Calu3 (cell line): ENCODE results near the gene PLEKHM2. TPM values are rescaled to one million over a fixed set of nuclear protein-coding genes. Genes with fewer than 3 reads are reported as not detected.

ENCODE experiments used
- BruUV-seq: library from RNA; stranded (reverse); fragments of 400-500 nt; replicated peaks from 2 replicates; lab custom pipeline; 2021; lab: Mats Ljungman, UMichigan
- CTCF ChIA-PET: fragments of 300-600 bp; sonication (Branson Sonifier 250); formaldehyde crosslinking; loops from one replicate; lab custom pipeline; 2022; ENCODE audit warnings: antibody characterized with exemption; lab: Charles Lee
- DNase-seq: peaks from one replicate; pipeline ENCODE4 v3.0.0; 2022
- H3K27ac Mint-ChIP-seq: one replicate; pipeline ENCODE4 v1.8.0; 2022; ENCODE audit warnings: mixed read lengths; ENCODE audit not compliant: unreplicated experiment
- H3K27me3 Mint-ChIP-seq: one replicate; pipeline ENCODE4 v1.8.0; 2022; ENCODE audit warnings: mixed read lengths; ENCODE audit not compliant: unreplicated experiment
- H3K36me3 Mint-ChIP-seq: one replicate; pipeline ENCODE4 v1.8.0; 2022; ENCODE audit warnings: mild to moderate bottlenecking, moderate library complexity, mixed read lengths; ENCODE audit not compliant: insufficient read depth, unreplicated experiment
- H3K4me1 Mint-ChIP-seq: one replicate; pipeline ENCODE4 v1.8.0; 2022; ENCODE audit warnings: mild to moderate bottlenecking, low read depth, mixed read lengths; ENCODE audit not compliant: unreplicated experiment
- H3K4me3 Mint-ChIP-seq: one replicate; pipeline ENCODE4 v1.8.0; 2022; ENCODE audit warnings: mild to moderate bottlenecking, low read depth, moderate library complexity, mixed read lengths; ENCODE audit not compliant: unreplicated experiment
- H3K9me3 Mint-ChIP-seq: one replicate; pipeline ENCODE4 v1.8.0; 2022; ENCODE audit warnings: low read depth, mixed read lengths; ENCODE audit not compliant: unreplicated experiment
- CTCF ChIP-seq: fragments of 200-600 bp; IDR thresholded peaks from one replicate; pipeline ENCODE4 v1.8.0; 2022; ENCODE audit warnings: antibody characterized with exemption; ENCODE audit not compliant: unreplicated experiment
- intact Hi-C: fragments of 100-400 bp; cut with micrococcal nuclease; formaldehyde crosslinking; loops from one replicate; pipeline ENCODE4 v1.10.0; 2022; ENCODE audit not compliant: unreplicated experiment
- total RNA-seq: library from RNA; stranded (reverse); gene quantifications from 2 replicates; pipeline ENCODE4 v1.2.3, GENCODE V29; 2022

Gene PLEKHM2
- total RNA-seq, 1 experiment from 2014 or later, result 30.4 TPM

GRCh38 chr1:15662477-15662876, 21.6 kb upstream of the PLEKHM2 start:
- CTCF ChIA-PET, result no interaction called here
- BruUV-seq, result no TSS peak
- H3K4me3 Mint-ChIP-seq, result no peak overlapping the region
- no peak overlapping the region for H3K27ac Mint-ChIP-seq
- no peak for TF ChIP-seq CTCF
- intact Hi-C loops, result no loop called here
- no peaks in the 10 kb centered on the region for H3K27me3 Mint-ChIP-seq
- H3K9me3 Mint-ChIP-seq, result no peaks in the 10 kb centered on the region
- peaks cover 17% of the 10 kb centered on the region for H3K36me3 Mint-ChIP-seq
- no peak for DNase-seq
- no peaks in the 10 kb centered on the region for H3K4me1 Mint-ChIP-seq

GRCh38 chr1:15663925-15664324, 20.2 kb upstream of the PLEKHM2 start:
- Mint-ChIP-seq H3K4me3 (no peak overlapping the region), H3K9me3 (no peaks in the 10 kb centered on the region), H3K27me3 (no peaks in the 10 kb centered on the region), H3K27ac (no peak overlapping the region), H3K36me3 (peaks cover 17% of the 10 kb centered on the region), H3K4me1 (no peaks in the 10 kb centered on the region)
- intact Hi-C loops, result no loop called here
- DNase-seq, result no peak
- BruUV-seq, result no TSS peak
- CTCF ChIA-PET, result interaction anchor here (0.7 kb wide), 1 partner anchor 10 kb away, joined by 3 read pairs; no protein-coding TSS in a partner anchor
- no peak for TF ChIP-seq CTCF

GRCh38 chr1:15667362-15667761, 16.8 kb upstream of the PLEKHM2 start:
- TF ChIP-seq CTCF, result no peak
- no peak overlapping the region for H3K27ac Mint-ChIP-seq
- BruUV-seq, result no TSS peak

GRCh38 chr1:15668089-15668754, 15.9 kb upstream of the PLEKHM2 start:
- Mint-ChIP-seq H3K9me3 (no peaks in the 10 kb centered on the region), H3K27me3 (no peaks in the 10 kb centered on the region), H3K4me3 (no peak overlapping the region), H3K36me3 (no peaks in the 10 kb centered on the region), H3K27ac (no peak overlapping the region), H3K4me1 (no peaks in the 10 kb centered on the region)
- intact Hi-C loops, result no loop called here
- CTCF ChIA-PET, result no interaction called here
- TF ChIP-seq CTCF, result no peak
- BruUV-seq, result no TSS peak
- DNase-seq, result no peak

More at GRCh38 chr1:15667362-15667761, 16.8 kb upstream of the PLEKHM2 start:
- no peak for DNase-seq
- CTCF ChIA-PET, result no interaction called here
- intact Hi-C loops, result no loop called here
- H3K36me3 Mint-ChIP-seq, result peaks cover 1% of the 10 kb centered on the region
- no peaks in the 10 kb centered on the region for H3K4me1 Mint-ChIP-seq
- no peak overlapping the region for H3K4me3 Mint-ChIP-seq
- H3K27me3 Mint-ChIP-seq, result no peaks in the 10 kb centered on the region
- H3K9me3 Mint-ChIP-seq, result no peaks in the 10 kb centered on the region
